ENCODE data around the gene B3GALT2. TPM values are rescaled to one million over a fixed set of nuclear protein-coding genes. Genes with fewer than 3 reads are reported as not detected.
A peak's percentile ranks its signal among the peaks of the same experiment; 100 is the strongest.

Gene B3GALT2
- total and polyA plus RNA-seq, 9 of the 15 experiments (the other 6 are each of a cell fraction or from before 2014, with no cell fraction given), result 0.03 TPM; not detected in 8

DNA sequence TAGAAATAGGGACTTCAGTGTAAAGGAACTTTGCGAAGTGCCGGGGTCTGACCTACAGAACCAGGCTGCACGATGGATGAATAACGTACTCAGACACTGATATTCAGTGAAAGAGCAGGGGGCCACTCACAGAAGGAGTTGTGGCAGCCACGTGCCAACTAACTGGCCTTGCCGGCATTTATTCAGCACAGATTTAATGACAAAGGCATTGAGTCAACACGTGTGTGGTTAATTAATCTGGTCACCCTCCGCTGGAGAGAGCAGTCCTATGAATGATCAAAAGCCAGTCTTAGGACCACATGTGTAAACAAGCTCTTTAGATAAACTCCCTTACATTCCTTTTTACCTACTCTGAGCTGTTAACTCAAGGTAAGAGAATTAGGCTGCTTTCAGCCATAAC is 6.2 kb upstream of the B3GALT2 start:
- no peaks in the 10 kb centered on the region for H3K9me1 ChIP-seq (ENCODE audit: control insufficient read depth, insufficient read depth, low read length)
- no peak overlapping the region for H3K4me3 ChIP-seq
- peaks cover 3% of the 10 kb centered on the region for H3K9me3 ChIP-seq (replicated peaks; ENCODE audit: control insufficient read depth, insufficient read depth, low read depth, low read length)
- 93% methylated on average over 8 of the region's 8 CpGs for WGBS (ENCODE audit: insufficient coverage, low coverage, missing lambda C conversion rate)
- H3K9ac ChIP-seq (ENCODE audit: insufficient read depth in 1 of 2, low read depth in 2 of 2, low read length in 2 of 2), result no peak overlapping the region
- BruUV-seq (replicated peaks), result no TSS peak
- intact Hi-C loops (cut with micrococcal nuclease), result no loop called here
- ChIA-PET CTCF (ENCODE audit: low intra/inter-chr PET ratio) (no interaction called here), POLR2A (no interaction called here)
- peaks cover 71% of the 10 kb centered on the region for H3K79me2 ChIP-seq (ENCODE audit: control insufficient read depth, insufficient read depth, low read length)
- H3K36me3 ChIP-seq (ENCODE audit: control insufficient read depth, insufficient read depth, low read length), result peaks cover 23% of the 10 kb centered on the region; the same call in 2 of the 3 replicates
- TF ChIP-seq PHF20 (IDR thresholded peaks at IDR 0.05; ENCODE audit: partially characterized antibody), result no peak
- TF ChIP-seq CBX3 (IDR thresholded peaks at IDR 0.05; ENCODE audit: borderline replicate concordance in 1 of 2, low read length in 2 of 2), result peak in 1 of 2 experiments; percentile 74; a peak in 1 of 3 replicates
- no peak for TF ChIP-seq NFYB (IDR thresholded peaks at IDR 0.05; ENCODE audit: extremely low read depth, insufficient read length)
- no peak for TF ChIP-seq SREBF2 (CRISPR knock-in tag; IDR thresholded peaks at IDR 0.05)
- TF ChIP-seq YY1 (IDR thresholded peaks at IDR 0.05; ENCODE audit: borderline replicate concordance in 1 of 3, control insufficient read depth in 1 of 3, extremely low read depth in 1 of 3, insufficient read depth in 3 of 3, insufficient read length in 1 of 3, insufficient replicate concordance in 2 of 3, low read depth in 1 of 3, low read length in 2 of 3), result no peak
- no peak for TF ChIP-seq ZNF280B (CRISPR knock-in tag; IDR thresholded peaks at IDR 0.05)
- TF ChIP-seq TRIM28 (IDR thresholded peaks at IDR 0.05), result peak; percentile 53; the same call in 1 of the 2 replicates
- TF ChIP-seq SRSF1 (IDR thresholded peaks at IDR 0.05; ENCODE audit: low read depth, low read length), result no peak
- peak; percentile 87 to 90 for TF ChIP-seq FOXA3 (CRISPR knock-in tag; conservative IDR thresholded peaks at IDR 0.05 in 1 of 2, IDR thresholded peaks at IDR 0.05 in 1 of 2)
- TF ChIP-seq, protein P1, sequence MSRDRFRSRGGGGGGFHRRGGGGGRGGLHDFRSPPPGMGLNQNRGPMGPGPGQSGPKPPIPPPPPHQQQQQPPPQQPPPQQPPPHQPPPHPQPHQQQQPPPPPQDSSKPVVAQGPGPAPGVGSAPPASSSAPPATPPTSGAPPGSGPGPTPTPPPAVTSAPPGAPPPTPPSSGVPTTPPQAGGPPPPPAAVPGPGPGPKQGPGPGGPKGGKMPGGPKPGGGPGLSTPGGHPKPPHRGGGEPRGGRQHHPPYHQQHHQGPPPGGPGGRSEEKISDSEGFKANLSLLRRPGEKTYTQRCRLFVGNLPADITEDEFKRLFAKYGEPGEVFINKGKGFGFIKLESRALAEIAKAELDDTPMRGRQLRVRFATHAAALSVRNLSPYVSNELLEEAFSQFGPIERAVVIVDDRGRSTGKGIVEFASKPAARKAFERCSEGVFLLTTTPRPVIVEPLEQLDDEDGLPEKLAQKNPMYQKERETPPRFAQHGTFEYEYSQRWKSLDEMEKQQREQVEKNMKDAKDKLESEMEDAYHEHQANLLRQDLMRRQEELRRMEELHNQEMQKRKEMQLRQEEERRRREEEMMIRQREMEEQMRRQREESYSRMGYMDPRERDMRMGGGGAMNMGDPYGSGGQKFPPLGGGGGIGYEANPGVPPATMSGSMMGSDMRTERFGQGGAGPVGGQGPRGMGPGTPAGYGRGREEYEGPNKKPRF (IDR thresholded peaks at IDR 0.05; ENCODE audit: low read depth, low read length), result no peak
- no peak for TF ChIP-seq ZNF445 (CRISPR knock-in tag; IDR thresholded peaks at IDR 0.05; ENCODE audit: low read depth)
- no peak for TF ChIP-seq SMARCA5 (IDR thresholded peaks at IDR 0.05)
- TF ChIP-seq KLF6 (CRISPR knock-in tag; IDR thresholded peaks at IDR 0.05; ENCODE audit: borderline replicate concordance), result no peak
- no peaks in the 10 kb centered on the region for H4K20me1 ChIP-seq (replicated peaks; ENCODE audit: control insufficient read depth, insufficient read depth, low read length)
- FAIRE-seq (no peak), ATAC-seq (no peak), DNase-seq (ENCODE audit: extremely low read depth in 1 of 4, low spot score in 3 of 4) (no peak)
- H3K4me2 ChIP-seq (ENCODE audit: insufficient read depth, low read length), result no peak overlapping the region
- H2AFZ ChIP-seq (ENCODE audit: low read depth, low read length), result no peak overlapping the region
- no peak overlapping the region for H3K27ac ChIP-seq (ENCODE audit: extremely low read depth, low read depth, low read length)
- in situ Hi-C loops (cut with MboI), result no loop called here
- no peaks in the 10 kb centered on the region for H3K27me3 ChIP-seq (ENCODE audit: control insufficient read depth in 2 of 2, insufficient read depth in 2 of 2, low read length in 2 of 2)
- no peaks in the 10 kb centered on the region for H3K4me1 ChIP-seq (replicated peaks in 1 of 2; ENCODE audit: control insufficient read depth in 2 of 2, insufficient read depth in 2 of 2, low read length in 2 of 2)
